Fibroblast of the aortic adventitia (primary cell): ENCODE results near the gene DCAKD. TPM values are rescaled to one million over a fixed set of nuclear protein-coding genes. Genes with fewer than 3 reads are reported as not detected.
"Not testable (repeated sequence)": the region's sequence is repeated elsewhere in the genome, so short reads cannot be mapped to it uniquely, and the experiment has no call there.

ENCODE experiments used
- DNase-seq: peaks from one replicate; pipeline ENCODE4 v3.0.0-alpha.2; 2010; ENCODE audit warnings: low read depth
- H3K4me3 ChIP-seq: 2 replicates; pipeline ENCODE4 v1.5.1; 2011; ENCODE audit warnings: low read depth, mild to moderate bottlenecking, control low read depth, low read length, moderate library complexity
- CTCF ChIP-seq: IDR thresholded peaks from 2 replicates; pipeline ENCODE4 v1.5.1; 2011; ENCODE audit warnings: mild to moderate bottlenecking, low read length, control low read depth, inconsistent platforms; ENCODE audit not compliant: insufficient read depth
- total RNA-seq: library from RNA; depleted of rRNA; stranded (reverse); fragments of >200 nt; gene quantifications from 2 replicates; pipeline ENCODE4 v1.2.3, GENCODE V29; 2012; ENCODE audit warnings: low replicate concordance

The DCAKD gene
- total RNA-seq, 1 donor, result 31.3 TPM

- DNase-seq, result no peak
- H3K4me3 ChIP-seq, result peak overlapping the region; percentile 67
- TF ChIP-seq CTCF, result no peak
Measured at GRCh38 chr17:45052052-45052772, 780 bp upstream of the DCAKD start.

- not testable (repeated sequence) for H3K4me3 ChIP-seq
Measured at GRCh38 chr17:45051720-45052051, 254 bp upstream of the DCAKD start.

DNA sequence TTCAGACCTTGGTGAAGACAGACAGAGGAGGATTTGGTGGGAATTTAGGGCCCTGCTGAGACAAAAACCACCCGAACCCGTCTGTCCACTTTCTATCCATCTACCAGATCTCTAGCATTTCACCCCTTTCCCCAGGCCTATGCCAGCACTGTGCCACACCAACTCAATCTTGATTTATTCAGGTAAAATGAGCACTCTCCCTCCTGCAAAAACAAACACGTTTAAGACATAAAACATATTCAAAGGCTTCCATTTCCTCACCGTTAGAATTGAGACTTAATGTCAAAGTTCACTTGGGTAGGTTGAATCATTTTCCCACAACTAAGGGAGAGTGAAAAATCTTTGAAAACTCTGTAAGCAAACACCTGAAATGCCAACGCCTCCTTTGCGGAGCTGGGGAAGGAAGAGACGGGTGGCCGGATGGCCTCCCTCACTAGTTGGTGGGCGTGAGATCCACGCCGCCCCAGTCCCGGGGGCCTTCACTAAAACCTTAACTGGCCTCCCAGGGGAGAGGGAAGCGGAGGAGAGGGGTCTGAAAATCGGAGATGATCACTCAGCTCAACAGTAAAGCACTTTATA lies 862 bp downstream of the DCAKD start:
- TF ChIP-seq CTCF, result no peak
- no peak for DNase-seq
- H3K4me3 ChIP-seq, result peak overlapping the region; percentile 67

More at GRCh38 chr17:45051720-45052051, 254 bp upstream of the DCAKD start:
- DNase-seq, result not testable (repeated sequence)

- TF ChIP-seq CTCF, result peak; percentile 53
- DNase-seq, result no peak
- no peak overlapping the region for H3K4me3 ChIP-seq
Measured at GRCh38 chr17:45048795-45049563, 2.5 kb downstream of the DCAKD start.

GRCh38 chr17:45046537-45047125 lies 4.8 kb downstream of the DCAKD start:
- DNase-seq, result no peak
- no peak for TF ChIP-seq CTCF
- no peak overlapping the region for H3K4me3 ChIP-seq

DNA sequence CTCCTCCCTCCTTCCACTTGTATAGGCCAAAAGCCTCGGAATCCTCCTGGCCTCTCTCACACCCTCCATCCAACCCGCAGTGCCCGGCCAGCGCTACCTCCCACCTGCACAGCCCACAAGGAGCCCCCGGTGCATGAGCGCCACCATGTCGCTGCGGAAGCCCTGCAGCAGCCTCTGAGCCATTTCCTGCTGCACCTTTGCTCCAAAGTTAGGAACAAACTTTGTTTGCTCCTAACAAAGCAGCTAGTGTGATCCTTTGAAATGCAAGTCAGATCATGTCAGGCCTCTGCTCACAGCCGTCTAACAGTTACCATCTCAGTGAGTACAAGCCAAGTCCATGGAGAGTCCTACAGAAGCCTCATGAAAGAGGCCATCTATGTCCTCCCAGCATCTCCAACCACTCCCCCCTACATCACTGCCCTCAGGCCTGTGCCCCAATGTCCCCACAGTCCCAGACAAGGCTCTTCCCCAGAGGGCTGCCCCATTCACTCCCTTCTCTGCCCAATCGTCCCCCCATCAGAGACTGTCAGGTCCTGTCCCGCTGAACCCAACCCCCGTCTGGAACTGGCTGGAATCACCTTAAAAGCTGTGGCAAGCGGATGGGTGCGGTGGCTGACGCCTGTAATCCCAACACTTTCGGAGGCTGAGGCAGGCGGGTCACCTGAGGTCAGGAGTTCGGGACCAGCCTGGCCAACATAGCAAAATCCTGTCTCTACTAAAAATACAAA lies 7.5 kb downstream of the DCAKD start:
- TF ChIP-seq CTCF, result no peak
- DNase-seq, result no peak
- H3K4me3 ChIP-seq, result no peak overlapping the region
